ENCODE measurements around the gene CNTNAP4.

The CNTNAP4 gene

DNA sequence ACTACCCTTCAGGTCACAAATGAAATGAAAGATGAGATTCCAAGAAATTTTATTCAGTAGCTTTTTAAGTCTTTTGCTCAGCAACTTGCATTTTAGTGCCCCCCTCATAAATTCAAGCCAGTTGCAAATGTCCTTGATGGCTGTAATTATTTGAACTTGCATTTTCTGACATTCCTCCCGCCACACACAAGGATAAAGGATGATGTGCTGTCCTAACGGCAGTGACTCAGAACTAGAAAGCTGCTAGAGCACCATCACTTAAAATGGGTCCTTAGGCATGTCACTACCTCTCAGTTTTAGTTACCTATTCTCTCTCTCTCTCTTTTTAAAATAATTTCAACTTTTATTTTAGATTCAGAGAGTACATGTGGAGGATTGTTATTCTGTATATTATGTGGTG, 306.7 kb downstream of the CNTNAP4 start:
- DNase-seq (ENCODE audit: low read depth): no peak

DNA sequence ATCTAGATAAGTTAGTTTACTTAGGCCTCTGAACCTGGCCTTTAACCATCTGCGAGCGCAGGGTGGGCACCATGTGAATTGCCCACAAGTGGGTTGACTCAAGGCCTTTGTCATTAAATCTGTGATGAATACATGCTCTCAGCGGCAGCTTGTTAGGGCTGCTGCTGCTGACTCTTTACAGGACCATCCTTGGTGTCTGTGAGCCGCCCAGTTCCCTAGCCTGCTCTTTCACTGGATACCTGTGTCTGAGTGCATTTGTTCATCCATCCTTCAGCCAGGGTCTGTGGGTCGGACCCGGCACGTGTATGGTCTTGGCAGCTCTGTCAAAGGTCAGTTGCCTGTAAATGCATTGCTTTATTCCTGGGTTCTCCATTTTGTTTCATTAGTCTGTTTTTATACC, 321.3 kb downstream of the CNTNAP4 start:
- DNase-seq (ENCODE audit: low read depth): no peak

DNA sequence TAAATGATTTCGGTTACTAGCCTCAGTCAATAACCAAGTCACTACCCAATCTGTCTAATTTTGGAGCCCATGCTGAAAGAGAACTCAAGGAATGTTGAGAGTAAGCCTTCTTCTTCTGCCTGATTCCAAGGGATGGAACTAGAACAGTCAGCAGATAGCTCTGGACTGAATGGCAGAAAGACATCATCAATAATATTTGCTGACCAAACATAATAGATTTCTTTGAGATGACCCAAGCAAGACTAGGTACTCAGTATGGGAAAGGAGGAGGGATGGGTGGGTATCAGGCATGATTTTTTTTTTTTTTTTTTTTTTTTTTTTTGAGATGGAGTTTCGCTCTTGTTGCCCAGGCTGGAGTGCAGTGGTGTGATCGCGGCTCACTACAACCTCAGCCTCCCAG, 330.1 kb downstream of the CNTNAP4 start:
- DNase-seq (ENCODE audit: low read depth): no peak

All from stimulated activated CD8-positive, alpha-beta memory T cell treated with anti-CD3 and anti-CD28 coated beads, Interleukin-7, amount 100 ng/mL, for 24 hours (primary cell).